ENCODE measurements around the gene EFCAB5.
A peak's percentile ranks its signal among the peaks of the same experiment; 100 is the strongest.
"Not testable (repeated sequence)": the region's sequence is repeated elsewhere in the genome, so short reads cannot be mapped to it uniquely, and the experiment has no call there.

The EFCAB5 gene

GRCh38 chr17:29936724-29937123 is 4.7 kb upstream of the EFCAB5 start:
- DNase-seq, result no peak

- no peak for DNase-seq
These were observed 3.8 kb downstream of the EFCAB5 start for GRCh38 chr17:29945281-29945680.

GRCh38 chr17:29948448-29949215 is 7.2 kb downstream of the EFCAB5 start:
- DNase-seq, result no peak

- peak; percentile 68 for DNase-seq
These were observed 8.3 kb downstream of the EFCAB5 start for GRCh38 chr17:29949696-29950095.

GRCh38 chr17:29954405-29954804 is 13.0 kb downstream of the EFCAB5 start:
- DNase-seq, result no peak

- DNase-seq, result no peak
These were observed 14.8 kb downstream of the EFCAB5 start for GRCh38 chr17:29956225-29956624.

- not testable (repeated sequence) for DNase-seq
These were observed 16.1 kb downstream of the EFCAB5 start for GRCh38 chr17:29957488-29957887.

- DNase-seq, result no peak
These were observed 17.7 kb downstream of the EFCAB5 start for GRCh38 chr17:29958947-29959657.

- no peak for DNase-seq
These were observed 18.4 kb downstream of the EFCAB5 start for GRCh38 chr17:29959658-29960337.

GRCh38 chr17:29962656-29963055 is 21.2 kb downstream of the EFCAB5 start:
- no peak for DNase-seq

GRCh38 chr17:29968271-29968670 is 26.8 kb downstream of the EFCAB5 start:
- no peak for DNase-seq

GRCh38 chr17:29972277-29972676 is 30.8 kb downstream of the EFCAB5 start:
- no peak for DNase-seq

- no peak for DNase-seq
These were observed 31.6 kb downstream of the EFCAB5 start for GRCh38 chr17:29973005-29973404.

- no peak for DNase-seq
These were observed 36.4 kb downstream of the EFCAB5 start for GRCh38 chr17:29977836-29978235.

- DNase-seq, result no peak
These were observed 38.8 kb downstream of the EFCAB5 start for GRCh38 chr17:29980261-29980660.

GRCh38 chr17:29982991-29983653 is 41.7 kb downstream of the EFCAB5 start:
- no peak for DNase-seq

- DNase-seq, result no peak
These were observed 55.0 kb downstream of the EFCAB5 start for GRCh38 chr17:29996458-29996857.

- DNase-seq, result no peak
These were observed 58.7 kb downstream of the EFCAB5 start for GRCh38 chr17:30000001-30000754.

GRCh38 chr17:30000755-30001257 is 59.4 kb downstream of the EFCAB5 start:
- DNase-seq, result no peak

- no peak for DNase-seq
These were observed 60.7 kb downstream of the EFCAB5 start for GRCh38 chr17:30002088-30002487.

GRCh38 chr17:30005709-30006320 is 64.4 kb downstream of the EFCAB5 start:
- no peak for DNase-seq

- not testable (repeated sequence) for DNase-seq
These were observed 70.5 kb downstream of the EFCAB5 start for GRCh38 chr17:30011934-30012333.

All from NCI-H345 (cell line).